HG02938 (cell line): Measurements from ENCODE around the gene RUBCNL.
"Not testable (repeated sequence)": the region's sequence is repeated elsewhere in the genome, so short reads cannot be mapped to it uniquely, and the experiment has no call there.

Experiments used
- ATAC-seq: cut with Tn5 transposase; IDR thresholded peaks from one replicate; pipeline ENCODE4 v1.9.1; 2021; ENCODE audit warnings: mild to moderate bottlenecking, moderate library complexity; ENCODE audit not compliant: unreplicated experiment

Gene RUBCNL

GRCh38 chr13:46387064-46387851 lies at the start of gene RUBCNL:
Gene RUBCNL, minus strand, starts transcription at chr13:46387252. Its CDS starts 14,777 bp downstream, at chr13:46372475.
- peak; percentile 40 for ATAC-seq

GRCh38 chr13:46429558-46429957 lies 42.5 kb upstream of the RUBCNL start:
- ATAC-seq, result not testable (repeated sequence)

- no peak for ATAC-seq
Observed at GRCh38 chr13:46405457-46405856, 18.4 kb upstream of the RUBCNL start.

GRCh38 chr13:46404733-46405100 lies 17.7 kb upstream of the RUBCNL start:
- ATAC-seq, result no peak

- ATAC-seq, result no peak
Observed at GRCh38 chr13:46403851-46404732, 17.0 kb upstream of the RUBCNL start.

GRCh38 chr13:46402178-46402577 lies 15.1 kb upstream of the RUBCNL start:
- no peak for ATAC-seq

GRCh38 chr13:46401432-46401831 lies 14.4 kb upstream of the RUBCNL start:
- ATAC-seq, result no peak

- no peak for ATAC-seq
Observed at GRCh38 chr13:46396341-46396740, 9.3 kb upstream of the RUBCNL start.

- ATAC-seq, result peak; percentile 61
Observed at GRCh38 chr13:46392967-46393366, 5.9 kb upstream of the RUBCNL start.

- peak; percentile 41 for ATAC-seq
Observed at GRCh38 chr13:46389457-46390451, 2.7 kb upstream of the RUBCNL start.

- ATAC-seq, result no peak
Observed at GRCh38 chr13:46388846-46389245, 1.8 kb upstream of the RUBCNL start.

GRCh38 chr13:46388308-46388707 lies 1.3 kb upstream of the RUBCNL start:
- ATAC-seq, result no peak

GRCh38 chr13:46386392-46387063 lies 524 bp downstream of the RUBCNL start:
- ATAC-seq, result no peak

- no peak for ATAC-seq
Observed at GRCh38 chr13:46385946-46386345, 1.1 kb downstream of the RUBCNL start.

- no peak for ATAC-seq
Observed at GRCh38 chr13:46383383-46383782, 3.7 kb downstream of the RUBCNL start.

- ATAC-seq, result peak; percentile 45
Observed at GRCh38 chr13:46382224-46382623, 4.8 kb downstream of the RUBCNL start.

GRCh38 chr13:46380242-46380641 lies 6.8 kb downstream of the RUBCNL start:
- no peak for ATAC-seq

- no peak for ATAC-seq
Observed at GRCh38 chr13:46379611-46380010, 7.4 kb downstream of the RUBCNL start.

- ATAC-seq, result no peak
Observed at GRCh38 chr13:46378411-46378810, 8.6 kb downstream of the RUBCNL start.

GRCh38 chr13:46377554-46377953 lies 9.5 kb downstream of the RUBCNL start:
- ATAC-seq, result peak; percentile 31
